GM18861 (cell line): ENCODE results near the gene CD163L1.

ENCODE experiments used
- ATAC-seq: cut with Tn5 transposase; IDR thresholded peaks from one replicate; pipeline ENCODE4 v1.9.1; 2021; ENCODE audit not compliant: unreplicated experiment

The CD163L1 gene

DNA sequence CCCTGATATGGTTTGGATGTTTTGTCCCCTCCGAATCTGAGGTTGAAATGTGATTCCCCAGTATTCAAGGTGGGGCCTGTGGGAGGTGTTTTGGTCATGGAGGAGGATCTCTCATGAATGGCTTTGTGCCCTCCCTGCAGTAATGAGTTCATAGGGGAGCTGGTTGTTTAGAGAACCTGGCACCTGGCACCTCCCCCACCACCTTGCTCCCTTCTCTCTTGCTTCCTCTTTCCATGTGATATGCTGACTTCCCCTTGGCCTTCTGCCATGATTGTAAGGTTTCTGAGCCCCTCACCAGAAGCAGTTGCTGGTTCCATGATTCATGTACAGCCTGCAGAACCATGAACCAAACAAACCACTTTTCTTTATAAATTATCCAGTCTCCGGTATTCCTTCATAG is 32.6 kb downstream of the CD163L1 start:
- no peak for ATAC-seq

DNA sequence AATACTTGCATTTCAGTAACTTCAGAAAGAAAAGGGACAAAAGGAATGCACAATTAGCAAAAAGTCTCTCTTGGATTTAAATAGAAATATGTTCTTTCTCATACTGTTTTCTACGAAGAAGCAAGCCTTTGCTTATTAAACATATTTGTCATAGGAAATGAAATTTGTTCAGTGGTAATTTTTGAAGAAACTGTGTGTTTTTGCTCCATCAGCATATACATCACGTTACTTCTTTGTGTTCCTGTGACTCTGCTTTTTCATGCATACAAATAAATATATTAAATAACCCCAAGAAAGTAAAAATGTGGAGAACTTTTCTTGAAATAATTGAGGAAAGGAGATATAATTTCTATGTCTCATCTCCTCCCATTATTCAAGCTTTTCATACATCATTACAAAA is 39.7 kb downstream of the CD163L1 start:
- no peak for ATAC-seq

- no peak for ATAC-seq
Measured at GRCh38 chr12:7403466-7403865, 40.5 kb downstream of the CD163L1 start.

GRCh38 chr12:7399089-7399488 is 44.9 kb downstream of the CD163L1 start:
- no peak for ATAC-seq

DNA sequence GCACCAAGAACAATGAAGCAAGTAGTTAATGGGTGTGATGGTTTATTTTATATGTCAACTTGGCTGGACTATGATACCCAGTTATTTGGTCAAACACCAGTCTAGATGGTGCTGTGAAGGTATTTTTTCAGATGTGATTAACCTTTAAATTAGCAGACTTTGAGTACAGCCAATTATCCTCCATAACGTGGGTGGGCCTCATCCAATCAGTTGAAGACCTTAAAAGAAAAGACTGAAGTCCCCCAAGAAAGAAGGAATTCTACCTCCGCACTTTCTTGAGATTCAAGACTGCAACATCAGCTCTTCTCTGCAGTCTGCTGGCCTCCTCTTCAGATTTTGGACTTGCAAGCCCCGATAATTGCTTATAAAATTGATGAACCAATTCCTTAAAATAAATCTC is 47.5 kb downstream of the CD163L1 start:
- no peak for ATAC-seq

DNA sequence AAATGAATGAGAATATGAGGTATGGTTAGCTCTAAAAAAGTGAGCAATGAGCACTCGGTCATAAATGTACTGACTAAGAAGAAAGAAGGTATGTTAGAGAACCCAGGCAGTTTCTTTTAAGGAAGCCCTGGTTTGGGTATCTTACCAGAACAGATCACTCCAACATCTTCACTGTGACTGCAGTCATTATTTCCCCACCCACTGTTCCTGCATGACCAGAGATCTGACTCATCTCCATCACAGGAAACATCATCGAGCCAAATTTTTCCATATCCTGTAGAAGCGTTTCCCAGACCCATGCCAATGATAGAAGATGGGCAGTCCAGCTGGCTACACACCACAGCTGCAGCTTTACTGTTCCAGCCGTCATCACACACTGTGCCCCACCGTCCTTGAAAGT is 48.0 kb downstream of the CD163L1 start:
- ATAC-seq = no peak

DNA sequence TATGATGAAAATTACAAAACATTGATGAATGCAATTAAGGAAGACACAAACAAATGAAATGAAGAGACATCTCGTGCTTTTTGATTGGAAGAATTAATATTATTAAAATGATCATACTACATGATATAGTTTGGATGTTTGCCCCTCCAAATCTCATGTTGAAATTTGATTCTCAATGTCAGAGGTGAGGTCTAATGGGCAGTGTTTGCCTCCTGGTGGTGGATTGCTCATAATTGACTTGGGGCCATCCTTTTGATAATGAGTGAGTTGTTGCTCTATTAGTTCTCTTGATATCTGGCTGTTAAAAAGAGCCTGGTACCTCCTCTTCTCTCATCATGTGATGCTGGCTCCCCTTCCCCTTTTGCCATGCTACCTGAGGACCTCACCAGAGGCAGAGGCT is 56.7 kb downstream of the CD163L1 start:
- no peak for ATAC-seq

DNA sequence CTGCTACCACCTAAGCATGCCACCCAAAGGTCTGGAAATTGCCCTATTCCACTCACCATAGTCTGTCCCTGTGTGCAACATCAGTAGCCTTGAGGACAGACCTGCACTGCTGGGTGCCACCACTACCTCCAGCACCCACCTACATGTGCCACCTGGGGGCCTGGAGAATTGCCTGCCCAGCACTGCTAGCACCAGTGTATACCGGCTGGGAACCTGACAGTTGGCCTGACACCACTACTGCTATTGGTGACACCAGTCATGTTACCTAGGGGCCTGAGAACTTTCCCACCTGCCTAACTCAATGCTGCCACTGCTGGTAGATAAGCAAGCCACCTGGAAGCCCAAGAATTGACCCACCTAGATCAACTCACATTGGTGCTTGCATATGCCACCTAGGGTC is 60.8 kb downstream of the CD163L1 start:
- ATAC-seq = no peak

GRCh38 chr12:7376196-7376595 is 67.8 kb downstream of the CD163L1 start:
- no peak for ATAC-seq

GRCh38 chr12:7375145-7375543 is 68.8 kb downstream of the CD163L1 start:
- ATAC-seq = no peak

GRCh38 chr12:7374423-7375144 is 69.4 kb downstream of the CD163L1 start:
- ATAC-seq = no peak

- no peak for ATAC-seq
Measured at GRCh38 chr12:7373226-7373625, 70.7 kb downstream of the CD163L1 start.

GRCh38 chr12:7369274-7369729 is 74.7 kb downstream of the CD163L1 start:
- ATAC-seq = no peak

- ATAC-seq = no peak
Measured at GRCh38 chr12:7362734-7363133, 81.2 kb downstream of the CD163L1 start.

- ATAC-seq = no peak
Measured at GRCh38 chr12:7361265-7361664, 82.7 kb downstream of the CD163L1 start.

DNA sequence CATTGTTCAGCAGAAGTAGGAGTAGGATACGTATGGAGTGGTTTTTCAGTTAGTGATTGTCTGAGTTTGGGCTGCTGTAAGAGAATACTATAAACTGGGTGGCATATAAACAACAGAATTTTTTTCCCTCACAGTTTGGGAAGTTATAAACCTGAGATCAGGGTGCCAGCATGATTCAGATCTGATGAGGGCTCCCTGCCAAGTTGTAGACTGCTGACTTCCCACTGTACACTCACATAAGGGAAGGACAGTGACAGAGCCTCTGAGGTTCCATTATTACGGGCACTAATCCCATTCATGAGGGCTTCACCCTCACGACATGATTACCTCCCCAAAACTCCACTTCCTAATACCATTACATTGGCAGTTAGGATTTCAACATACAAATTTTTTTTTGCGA is 89.4 kb downstream of the CD163L1 start:
- ATAC-seq = no peak

DNA sequence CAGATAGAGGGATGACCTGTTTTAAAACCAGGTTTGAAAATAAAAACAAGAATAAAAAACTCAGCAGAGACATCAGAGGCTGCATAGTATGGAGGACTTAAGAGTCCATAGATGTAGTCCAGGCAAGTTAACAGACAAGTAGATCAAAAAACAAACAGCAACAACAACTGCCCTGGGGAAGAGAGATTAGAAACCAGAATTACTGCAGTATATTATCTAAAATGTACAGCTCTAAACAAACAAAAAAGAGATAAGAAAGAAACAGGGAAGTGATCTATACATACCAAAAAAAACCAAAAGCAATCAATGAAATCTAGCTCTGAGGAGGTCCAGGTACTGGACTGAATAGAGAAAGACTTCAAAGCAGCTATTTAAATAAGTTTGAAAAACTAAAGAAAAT is 91.3 kb downstream of the CD163L1 start:
- no peak for ATAC-seq

DNA sequence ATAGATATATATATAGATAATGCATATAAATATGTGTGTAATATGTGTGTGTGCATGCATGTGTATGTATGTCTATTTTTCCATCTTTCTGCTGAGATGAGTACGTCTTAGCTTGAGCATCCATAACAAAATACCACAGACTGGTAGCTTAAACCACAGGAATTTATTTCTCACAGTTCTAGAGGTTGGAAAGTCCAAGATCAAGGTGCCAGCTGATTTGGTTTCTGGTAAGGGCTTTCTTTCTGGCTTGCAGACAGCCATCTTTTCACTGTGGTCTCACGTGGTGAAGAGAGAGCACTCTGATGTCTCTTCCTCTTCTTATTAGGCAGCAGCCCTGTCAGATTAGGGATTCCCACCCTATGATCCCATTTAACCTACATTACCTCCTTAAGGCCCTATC is 92.8 kb downstream of the CD163L1 start:
- ATAC-seq = no peak

DNA sequence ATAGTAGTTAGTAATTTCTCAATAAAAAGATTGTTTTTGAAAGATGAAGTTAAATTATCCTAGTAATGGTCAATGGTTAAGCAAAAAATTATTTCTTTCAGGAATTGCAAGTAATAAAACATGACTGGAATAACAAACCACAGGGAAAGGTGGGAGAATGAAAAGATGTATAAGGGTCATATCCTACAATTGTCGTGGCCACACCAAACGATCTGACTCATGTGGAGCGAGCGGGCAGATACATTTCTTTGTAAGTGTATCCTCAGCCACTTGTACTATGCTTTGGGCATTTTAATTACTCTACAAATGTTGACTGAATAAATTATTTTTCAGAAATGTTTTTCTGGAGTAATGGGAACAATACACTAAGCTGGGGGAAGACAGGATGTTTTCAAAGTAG is 94.5 kb downstream of the CD163L1 start:
- ATAC-seq = no peak

GRCh38 chr12:7346551-7347225 is 97.3 kb downstream of the CD163L1 start:
- ATAC-seq = no peak

GRCh38 chr12:7344833-7345606 is 98.9 kb downstream of the CD163L1 start:
- no peak for ATAC-seq

DNA sequence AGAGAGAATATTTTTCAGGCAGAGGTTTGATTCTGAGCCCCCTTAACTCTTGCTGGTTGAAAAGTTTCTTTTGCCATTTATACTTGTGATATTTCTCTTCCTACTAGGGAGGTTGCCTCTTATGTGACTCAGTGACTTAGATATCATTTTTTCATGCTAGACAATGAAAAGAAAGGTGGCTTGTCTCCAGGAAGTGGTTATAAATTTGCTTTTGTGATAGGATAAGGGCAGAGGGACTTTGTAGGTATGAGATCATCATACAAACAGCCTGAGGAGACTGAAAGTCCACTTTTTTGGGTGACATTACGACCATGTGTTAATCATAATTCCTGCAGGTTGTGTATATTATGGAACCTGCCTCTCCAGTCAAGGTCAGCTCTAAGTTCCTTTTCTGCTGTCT is 104.3 kb downstream of the CD163L1 start:
- ATAC-seq = no peak
